K562 treated with DMSO at 1 percent for 24 hours (cell line): ENCODE measurements around the gene ARHGAP36. TPM values are rescaled to one million over a fixed set of nuclear protein-coding genes. Genes with fewer than 3 reads are reported as not detected.

Experiments used
- total RNA-seq: library from RNA; unstranded; fragments of 300-600 nt; gene quantifications from 2 replicates; pipeline ENCODE4 v1.2.3, GENCODE V29; 2022; ENCODE audit warnings: low read depth; ENCODE audit not compliant: insufficient read depth

Gene ARHGAP36, protein sequence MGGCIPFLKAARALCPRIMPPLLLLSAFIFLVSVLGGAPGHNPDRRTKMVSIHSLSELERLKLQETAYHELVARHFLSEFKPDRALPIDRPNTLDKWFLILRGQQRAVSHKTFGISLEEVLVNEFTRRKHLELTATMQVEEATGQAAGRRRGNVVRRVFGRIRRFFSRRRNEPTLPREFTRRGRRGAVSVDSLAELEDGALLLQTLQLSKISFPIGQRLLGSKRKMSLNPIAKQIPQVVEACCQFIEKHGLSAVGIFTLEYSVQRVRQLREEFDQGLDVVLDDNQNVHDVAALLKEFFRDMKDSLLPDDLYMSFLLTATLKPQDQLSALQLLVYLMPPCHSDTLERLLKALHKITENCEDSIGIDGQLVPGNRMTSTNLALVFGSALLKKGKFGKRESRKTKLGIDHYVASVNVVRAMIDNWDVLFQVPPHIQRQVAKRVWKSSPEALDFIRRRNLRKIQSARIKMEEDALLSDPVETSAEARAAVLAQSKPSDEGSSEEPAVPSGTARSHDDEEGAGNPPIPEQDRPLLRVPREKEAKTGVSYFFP
- total RNA-seq = not detected in 2 replicates

DNA sequence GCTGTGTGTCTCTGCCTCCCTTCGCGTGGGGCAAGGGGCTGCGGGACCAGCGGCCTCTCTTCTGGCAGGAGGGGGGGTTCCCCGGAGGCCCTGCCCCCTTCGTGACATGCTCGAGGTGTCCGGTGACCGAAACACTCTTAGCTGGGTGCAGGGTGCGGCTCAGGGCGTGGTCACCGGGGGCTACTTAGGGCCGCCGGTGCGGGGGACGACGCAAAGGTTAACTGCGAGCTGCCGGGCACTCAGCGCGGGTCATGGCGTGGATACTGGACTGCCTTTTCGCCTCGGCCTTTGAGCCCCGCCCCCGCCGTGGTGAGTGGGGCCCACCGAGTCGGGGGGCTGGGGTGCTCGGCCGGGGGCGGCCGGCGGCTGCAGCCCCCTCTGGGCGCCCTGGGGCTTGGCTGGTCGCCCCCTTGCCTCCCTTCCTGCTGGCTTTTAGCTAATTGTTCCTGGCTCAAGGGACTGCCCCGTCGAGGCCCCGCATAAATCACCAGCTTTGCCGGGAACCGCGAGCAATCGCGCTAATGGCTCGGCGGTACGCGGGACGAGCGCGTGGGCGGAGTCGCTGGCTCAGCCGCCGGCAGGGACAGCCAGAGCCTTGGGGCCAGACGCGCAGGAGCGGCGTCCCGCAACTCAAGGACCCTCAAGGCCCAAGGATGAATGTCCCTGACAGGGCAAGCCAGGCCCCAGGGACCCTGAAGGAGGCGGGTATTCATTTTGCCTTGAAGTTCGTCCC lies at the start of gene ARHGAP36:
TSS of gene ARHGAP36 (plus strand) at position 211 of the 733 bp plus-strand sequence. CDS start 23,320 bp downstream, outside the sequence.

Other genes starting within 250 kb of the ARHGAP36 start
- gene ENOX2, start 155.1 kb upstream of the ARHGAP36 start, total RNA-seq = 21.7 and 25.2 TPM in 2 replicates
- 0.13 and 0.67 TPM in 2 replicates for gene IGSF1, start 231.0 kb downstream of the ARHGAP36 start, total RNA-seq